ENCODE results near the gene TRPC1.

DNA sequence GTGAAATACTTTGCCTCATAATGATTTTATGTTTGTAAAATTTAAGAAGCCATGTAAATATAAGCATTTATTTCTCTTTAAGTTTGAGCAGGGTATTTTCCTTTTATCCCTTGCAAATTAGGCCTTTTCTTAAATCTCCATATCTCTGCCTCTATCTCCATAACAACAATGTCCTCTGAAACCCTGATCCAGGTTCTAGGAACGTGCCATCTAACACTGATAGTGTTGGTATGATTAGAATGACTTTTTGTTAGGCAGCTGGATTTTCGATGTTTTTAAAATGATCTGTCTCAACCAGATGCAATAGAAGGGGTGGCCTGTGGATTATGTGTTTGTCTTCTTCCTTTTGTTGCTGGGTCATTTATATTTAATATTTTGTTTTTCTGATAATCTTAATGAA is 77.9 kb downstream of the TRPC1 start:
- TF ChIP-seq POLR2AphosphoS5 (IDR thresholded peaks at IDR 0.05; ENCODE audit: low read depth, low read length), result no peak
- TF ChIP-seq, protein P1, sequence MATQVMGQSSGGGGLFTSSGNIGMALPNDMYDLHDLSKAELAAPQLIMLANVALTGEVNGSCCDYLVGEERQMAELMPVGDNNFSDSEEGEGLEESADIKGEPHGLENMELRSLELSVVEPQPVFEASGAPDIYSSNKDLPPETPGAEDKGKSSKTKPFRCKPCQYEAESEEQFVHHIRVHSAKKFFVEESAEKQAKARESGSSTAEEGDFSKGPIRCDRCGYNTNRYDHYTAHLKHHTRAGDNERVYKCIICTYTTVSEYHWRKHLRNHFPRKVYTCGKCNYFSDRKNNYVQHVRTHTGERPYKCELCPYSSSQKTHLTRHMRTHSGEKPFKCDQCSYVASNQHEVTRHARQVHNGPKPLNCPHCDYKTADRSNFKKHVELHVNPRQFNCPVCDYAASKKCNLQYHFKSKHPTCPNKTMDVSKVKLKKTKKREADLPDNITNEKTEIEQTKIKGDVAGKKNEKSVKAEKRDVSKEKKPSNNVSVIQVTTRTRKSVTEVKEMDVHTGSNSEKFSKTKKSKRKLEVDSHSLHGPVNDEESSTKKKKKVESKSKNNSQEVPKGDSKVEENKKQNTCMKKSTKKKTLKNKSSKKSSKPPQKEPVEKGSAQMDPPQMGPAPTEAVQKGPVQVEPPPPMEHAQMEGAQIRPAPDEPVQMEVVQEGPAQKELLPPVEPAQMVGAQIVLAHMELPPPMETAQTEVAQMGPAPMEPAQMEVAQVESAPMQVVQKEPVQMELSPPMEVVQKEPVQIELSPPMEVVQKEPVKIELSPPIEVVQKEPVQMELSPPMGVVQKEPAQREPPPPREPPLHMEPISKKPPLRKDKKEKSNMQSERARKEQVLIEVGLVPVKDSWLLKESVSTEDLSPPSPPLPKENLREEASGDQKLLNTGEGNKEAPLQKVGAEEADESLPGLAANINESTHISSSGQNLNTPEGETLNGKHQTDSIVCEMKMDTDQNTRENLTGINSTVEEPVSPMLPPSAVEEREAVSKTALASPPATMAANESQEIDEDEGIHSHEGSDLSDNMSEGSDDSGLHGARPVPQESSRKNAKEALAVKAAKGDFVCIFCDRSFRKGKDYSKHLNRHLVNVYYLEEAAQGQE (IDR thresholded peaks at IDR 0.05; ENCODE audit: insufficient read depth in 1 of 2, low read depth in 2 of 2, low read length in 2 of 2), result no peak

All from PFSK-1 (cell line).